ENCODE results near the gene SLC4A3. TPM values are rescaled to one million over a fixed set of nuclear protein-coding genes. Genes with fewer than 3 reads are reported as not detected.
A peak's percentile ranks its signal among the peaks of the same experiment; 100 is the strongest.

Gene SLC4A3
- total RNA-seq, 4 donors from 2014 or later = 0.48 to 3.2 (median 2.1) TPM

DNA sequence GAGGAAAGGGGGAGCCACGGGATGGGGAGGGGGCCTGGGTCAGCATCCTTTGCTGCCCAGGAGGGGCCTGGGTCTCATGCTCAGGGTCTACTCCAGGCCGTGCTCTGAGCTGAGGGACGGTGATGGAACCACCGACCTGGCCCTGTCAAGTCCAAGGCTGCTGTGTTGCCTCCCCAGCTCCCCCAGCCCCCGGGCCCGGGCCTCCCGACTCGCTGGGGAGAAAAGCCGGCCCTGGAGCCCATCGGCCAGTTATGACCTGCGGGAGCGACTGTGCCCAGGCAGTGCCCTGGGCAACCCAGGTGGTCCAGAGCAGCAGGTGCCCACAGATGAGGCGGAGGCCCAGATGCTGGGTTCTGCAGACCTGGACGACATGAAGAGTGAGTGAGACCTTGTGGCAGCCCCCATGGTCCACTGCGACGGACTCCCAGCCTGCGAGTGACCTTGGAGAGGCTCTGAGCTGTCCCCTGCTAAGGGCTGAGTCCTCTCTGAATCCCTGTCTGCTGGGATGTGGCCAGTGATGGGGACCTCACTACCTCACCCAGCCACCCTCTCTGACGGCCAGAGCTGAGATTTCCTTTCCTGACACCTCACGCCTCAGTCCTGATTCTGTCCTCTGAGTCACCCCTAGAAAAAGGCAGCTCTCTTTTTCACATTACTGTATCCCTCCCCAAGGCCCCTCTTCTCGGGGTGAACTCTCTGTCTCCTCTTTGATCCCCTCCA is 2.7 kb downstream of the SLC4A3 start:
- TF ChIP-seq POLR2A (IDR thresholded peaks at IDR 0.05) (no peak), POLR2AphosphoS5 (IDR thresholded peaks at IDR 0.05) (no peak), CTCF (IDR thresholded peaks at IDR 0.05) (no peak), EP300 (IDR thresholded peaks at IDR 0.05) (no peak)
- Histone ChIP-seq H3K27me3 (peaks cover 16% of the 10 kb centered on the region), H3K36me3 (peaks cover 3% of the 10 kb centered on the region), H3K4me3 (no peak overlapping the region), H3K27ac (no peak overlapping the region), H3K4me1 (peaks cover 12% of the 10 kb centered on the region), H3K9me3 (no peaks in the 10 kb centered on the region)
- 74% methylated on average over 6 of the region's 20 CpGs for WGBS
- no peak for DNase-seq (ENCODE audit: low spot score in 2 of 2)

DNA sequence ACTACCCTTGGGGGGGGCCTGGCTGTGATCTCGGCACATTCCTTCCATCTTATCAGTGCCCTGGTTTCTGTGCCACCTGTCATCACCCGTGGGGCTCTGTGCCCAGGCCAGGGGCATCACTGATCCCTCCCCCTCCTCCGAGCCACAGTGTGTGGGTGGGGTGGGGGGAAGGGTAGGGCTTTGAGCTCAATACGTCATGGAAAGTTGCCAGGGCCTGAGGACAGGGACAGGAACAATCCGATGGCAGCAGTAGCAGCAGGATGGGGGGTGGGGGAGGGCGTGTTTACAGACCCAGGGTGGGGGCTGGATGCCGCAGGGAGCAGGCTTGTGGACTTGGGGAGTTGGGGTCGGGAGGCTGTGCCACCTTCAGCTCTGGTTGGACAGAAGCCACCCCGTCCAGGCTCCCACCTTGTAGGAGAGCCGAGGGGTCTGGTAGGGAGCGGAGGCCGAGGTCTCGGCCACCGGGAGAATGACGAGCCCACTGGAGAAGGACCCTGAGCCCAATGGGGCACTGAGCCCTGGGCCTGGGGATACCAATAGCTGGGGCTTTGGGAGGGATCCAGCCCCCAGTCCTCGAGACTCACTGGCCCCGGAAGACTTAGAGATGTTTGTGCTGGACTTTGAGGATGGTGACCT is 3.5 kb downstream of the SLC4A3 start:
- no peak overlapping the region for H3K27ac ChIP-seq
- WGBS = 74% methylated on average over 17 of the region's 17 CpGs
- DNase-seq (ENCODE audit: low spot score in 2 of 2) = no peak
- no peak overlapping the region for H3K4me3 ChIP-seq
- no peaks in the 10 kb centered on the region for H3K9me3 ChIP-seq
- H3K4me1 ChIP-seq = peaks cover 12% of the 10 kb centered on the region
- TF ChIP-seq EP300 (IDR thresholded peaks at IDR 0.05) (no peak), CTCF (IDR thresholded peaks at IDR 0.05) (no peak), POLR2AphosphoS5 (IDR thresholded peaks at IDR 0.05) (no peak), POLR2A (IDR thresholded peaks at IDR 0.05) (no peak)
- H3K27me3 ChIP-seq = peaks cover 16% of the 10 kb centered on the region
- peaks cover 3% of the 10 kb centered on the region for H3K36me3 ChIP-seq

DNA sequence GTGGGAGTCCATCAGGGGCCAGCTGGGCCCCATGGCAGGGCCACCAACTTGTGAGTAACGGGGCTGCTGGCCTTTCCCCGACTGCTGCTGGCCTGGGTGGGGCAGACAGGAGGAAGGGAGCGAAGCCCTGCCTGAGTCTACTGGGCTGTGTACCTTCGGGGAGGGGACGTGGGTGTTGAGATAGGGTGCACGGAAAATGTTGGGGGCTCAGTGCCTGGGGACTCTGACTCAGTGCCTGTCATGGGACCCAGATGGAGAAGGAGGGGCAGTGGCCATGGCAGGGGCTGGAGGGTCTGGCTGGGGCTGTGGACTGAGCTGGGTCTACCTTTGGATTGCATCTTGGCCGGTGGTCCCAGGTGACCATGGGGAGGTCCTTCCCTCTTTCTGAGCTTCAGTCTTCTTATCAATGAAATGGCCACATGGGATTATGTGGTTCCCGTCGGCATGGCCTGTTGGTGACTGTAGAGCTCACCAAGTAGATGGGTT is 4.0 kb downstream of the SLC4A3 start:
- Histone ChIP-seq H3K27ac (no peak overlapping the region), H3K4me3 (no peak overlapping the region), H3K27me3 (peaks cover 16% of the 10 kb centered on the region), H3K36me3 (peaks cover 3% of the 10 kb centered on the region), H3K4me1 (peaks cover 12% of the 10 kb centered on the region), H3K9me3 (no peaks in the 10 kb centered on the region)
- TF ChIP-seq EP300 (IDR thresholded peaks at IDR 0.05) = no peak
- no peak for TF ChIP-seq POLR2A (IDR thresholded peaks at IDR 0.05)
- TF ChIP-seq CTCF (IDR thresholded peaks at IDR 0.05) = no peak
- no peak for TF ChIP-seq POLR2AphosphoS5 (IDR thresholded peaks at IDR 0.05)
- 88% methylated on average over 9 of the region's 9 CpGs for WGBS
- no peak for DNase-seq (ENCODE audit: low spot score in 2 of 2)

DNA sequence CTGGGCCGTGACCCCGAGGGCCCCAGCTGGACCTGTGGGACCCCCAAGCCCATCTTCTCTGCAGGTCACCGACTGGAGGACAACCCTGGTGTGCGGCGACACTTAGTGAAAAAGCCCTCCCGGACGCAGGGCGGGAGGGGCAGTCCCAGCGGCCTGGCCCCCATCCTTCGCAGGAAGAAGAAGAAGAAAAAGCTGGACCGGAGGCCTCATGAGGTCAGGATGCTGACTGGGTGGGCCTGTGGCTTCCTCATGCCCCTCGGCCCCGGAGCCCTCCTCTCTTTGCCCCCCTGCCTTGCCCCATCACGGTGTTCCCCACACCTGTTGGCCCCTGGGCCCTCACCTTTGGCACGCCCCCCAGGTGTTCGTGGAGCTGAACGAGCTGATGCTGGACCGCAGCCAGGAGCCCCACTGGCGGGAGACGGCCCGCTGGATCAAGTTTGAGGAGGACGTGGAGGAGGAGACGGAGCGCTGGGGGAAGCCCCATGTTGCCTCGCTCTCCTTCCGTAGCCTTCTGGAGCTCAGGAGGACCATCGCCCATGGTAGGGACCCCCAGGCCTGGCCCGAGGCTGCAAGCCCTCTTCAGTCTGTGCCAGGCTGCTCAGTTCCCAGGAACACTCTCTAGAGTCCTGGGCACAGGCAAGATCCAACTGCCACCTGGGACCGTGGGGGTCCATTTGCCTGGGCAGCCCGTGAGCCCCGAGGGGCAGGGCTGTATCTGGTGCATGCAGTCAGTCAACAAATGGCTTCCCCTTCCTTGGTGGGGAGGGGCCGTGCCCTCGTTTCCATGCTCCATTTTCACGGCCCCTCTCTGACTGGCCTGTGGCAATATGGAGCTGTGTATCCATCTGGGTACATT is 4.7 kb downstream of the SLC4A3 start:
- TF ChIP-seq EP300 (IDR thresholded peaks at IDR 0.05) (no peak), POLR2AphosphoS5 (IDR thresholded peaks at IDR 0.05) (no peak), POLR2A (IDR thresholded peaks at IDR 0.05) (no peak), CTCF (IDR thresholded peaks at IDR 0.05) (no peak)
- no peaks in the 10 kb centered on the region for H3K9me3 ChIP-seq
- H3K4me3 ChIP-seq = no peak overlapping the region
- peak in 1 of 2 donors; percentile 73 for DNase-seq (ENCODE audit: low spot score in 2 of 2)
- peaks cover 3% of the 10 kb centered on the region for H3K36me3 ChIP-seq
- H3K27ac ChIP-seq = no peak overlapping the region
- peaks cover 13% of the 10 kb centered on the region for H3K27me3 ChIP-seq
- WGBS = 85% methylated on average over 24 of the region's 34 CpGs
- H3K4me1 ChIP-seq = peaks cover 8% of the 10 kb centered on the region

Data from suprapubic skin (tissue), 4 donors.